Panc1 (cell line): ENCODE data around the gene CASP2. TPM values are rescaled to one million over a fixed set of nuclear protein-coding genes. Genes with fewer than 3 reads are reported as not detected.

Source experiments
- ATAC-seq: fragments of 200-7000 bp; cut with Tn5 transposase; 2 replicates; pipeline ENCODE4 v1.9.1; 2020; ENCODE audit warnings: mild to moderate bottlenecking, moderate library complexity
- BruUV-seq: library from RNA; stranded (reverse); fragments of 400-500 nt; replicated peaks from 2 replicates; lab custom pipeline; 2021; lab: Mats Ljungman, UMichigan
- CTCF ChIA-PET: fragments of 300-600 bp; sonication (Branson Sonifier 250); formaldehyde crosslinking; loops from one replicate; lab custom pipeline; 2022; ENCODE audit warnings: antibody characterized with exemption; lab: Charles Lee
- POLR2A ChIA-PET: fragments of 300-600 bp; sonication (Branson Sonifier 250); formaldehyde crosslinking; loops from one replicate; lab custom pipeline; 2022; ENCODE audit warnings: antibody characterized with exemption; lab: Charles Lee
- DNase-seq: peaks from one replicate; pipeline ENCODE4 v3.0.0-alpha.2; 2010; ENCODE audit warnings: low read depth, low spot score
- H3K27ac ChIP-seq: 2 replicates; pipeline ENCODE4 v1.5.1; 2011; ENCODE audit warnings: mild to moderate bottlenecking, low read length, inconsistent platforms
- H3K27me3 ChIP-seq: fragments of 200-500 bp; sonication (Bioruptor generic); 2 replicates; pipeline ENCODE4 v1.6.0; 2014; ENCODE audit warnings: low read length, inconsistent platforms; ENCODE audit not compliant: control insufficient read depth, insufficient read depth
- H3K36me3 ChIP-seq: fragments of 200-500 bp; sonication (Bioruptor generic); 2 replicates; pipeline ENCODE4 v1.5.1; 2014; ENCODE audit warnings: inconsistent platforms, mild to moderate bottlenecking, low read length, moderate library complexity; ENCODE audit not compliant: control insufficient read depth, insufficient read depth
- H3K4me1 ChIP-seq: 2 replicates; pipeline ENCODE4 v1.5.1; 2011; ENCODE audit warnings: inconsistent platforms, mild to moderate bottlenecking, low read length, moderate library complexity; ENCODE audit not compliant: control insufficient read depth, insufficient read depth
- H3K4me3 ChIP-seq, 2 experiments: 2 replicates each; pipeline ENCODE4 v1.5.1; 2011 to 2012; ENCODE audit warnings: low read depth in 2 of 2, low read length in 2 of 2, mild to moderate bottlenecking in 2 of 2, inconsistent platforms in 1 of 2, moderate library complexity in 1 of 2
- H3K9me3 ChIP-seq: fragments of 200-500 bp; sonication (Bioruptor generic); 2 replicates; pipeline ENCODE4 v1.5.1; 2014; ENCODE audit warnings: low read depth, mild to moderate bottlenecking, inconsistent platforms, low read length, moderate library complexity; ENCODE audit not compliant: control insufficient read depth, insufficient read depth
- POLR2AphosphoS5 ChIP-seq: IDR thresholded peaks from 2 replicates; pipeline ENCODE4 v1.6.1; 2012; ENCODE audit warnings: mild to moderate bottlenecking, low read depth, low read length, moderate library complexity
- SIN3A ChIP-seq: IDR thresholded peaks from 2 replicates; pipeline ENCODE4 v1.6.1; 2012; ENCODE audit warnings: low read depth, mild to moderate bottlenecking, low read length, moderate library complexity, borderline replicate concordance; ENCODE audit not compliant: insufficient read depth
- TCF7L2 ChIP-seq: IDR thresholded peaks from 2 replicates; pipeline ENCODE4 v1.6.1; 2011; ENCODE audit warnings: mild to moderate bottlenecking, low read depth, low read length, inconsistent platforms
- in situ Hi-C: cut with HindIII; loops from 2 replicates; pipeline ENCODE4 v1.10.0; 2016; ENCODE audit warnings: low sequenced_read_pairs, low pct_unique_long_range_greater_than_20kb
- intact Hi-C: fragments of 100-400 bp; cut with micrococcal nuclease; formaldehyde crosslinking; loops from one replicate; pipeline ENCODE4 v1.10.0; 2022; ENCODE audit not compliant: unreplicated experiment
- total RNA-seq: library from RNA; stranded (reverse); gene quantifications from one replicate; pipeline ENCODE4 v1.2.1, GENCODE V29; 2021; ENCODE audit not compliant: unreplicated experiment
- TF ChIP-seq, protein P1 (sequence below): fragments of 450-650 bp; IDR thresholded peaks from 2 replicates; pipeline ENCODE4 v1.5.1; 2017; ENCODE audit warnings: mild to moderate bottlenecking
- TF ChIP-seq, protein P2 (sequence below), 2 experiments: IDR thresholded peaks; 2 replicates each; pipeline ENCODE4 v1.6.1; 2011 to 2012; ENCODE audit warnings: low read depth in 2 of 2, control low read depth in 1 of 2, low read length in 1 of 2, mild to moderate bottlenecking in 1 of 2, moderate library complexity in 1 of 2; ENCODE audit not compliant: insufficient read depth in 1 of 2

Gene CASP2
- total RNA-seq, 1 experiment from 2014 or later, result 47.4 TPM

DNA sequence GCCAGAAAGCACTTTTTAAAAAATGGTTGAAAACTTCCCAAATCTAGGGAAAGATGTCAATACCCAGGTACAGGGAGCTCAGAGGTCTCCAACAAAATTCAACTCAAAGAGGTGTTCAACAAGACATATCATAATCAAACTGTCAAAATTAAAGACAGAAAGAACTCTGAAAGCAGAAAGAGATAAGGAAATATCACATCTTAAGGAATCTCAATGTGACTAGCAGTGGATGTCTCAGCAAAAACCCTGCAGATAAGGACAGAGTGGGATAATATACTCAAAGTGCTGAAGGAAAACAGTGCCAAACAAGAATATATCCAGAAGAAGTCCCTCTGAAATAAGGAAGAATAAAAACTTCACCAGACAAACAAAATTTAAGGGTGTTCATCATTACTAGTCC, 38.0 kb upstream of the CASP2 start:
- in situ Hi-C loops (no loop called here), intact Hi-C loops (no loop called here)
- TF ChIP-seq, protein P1, sequence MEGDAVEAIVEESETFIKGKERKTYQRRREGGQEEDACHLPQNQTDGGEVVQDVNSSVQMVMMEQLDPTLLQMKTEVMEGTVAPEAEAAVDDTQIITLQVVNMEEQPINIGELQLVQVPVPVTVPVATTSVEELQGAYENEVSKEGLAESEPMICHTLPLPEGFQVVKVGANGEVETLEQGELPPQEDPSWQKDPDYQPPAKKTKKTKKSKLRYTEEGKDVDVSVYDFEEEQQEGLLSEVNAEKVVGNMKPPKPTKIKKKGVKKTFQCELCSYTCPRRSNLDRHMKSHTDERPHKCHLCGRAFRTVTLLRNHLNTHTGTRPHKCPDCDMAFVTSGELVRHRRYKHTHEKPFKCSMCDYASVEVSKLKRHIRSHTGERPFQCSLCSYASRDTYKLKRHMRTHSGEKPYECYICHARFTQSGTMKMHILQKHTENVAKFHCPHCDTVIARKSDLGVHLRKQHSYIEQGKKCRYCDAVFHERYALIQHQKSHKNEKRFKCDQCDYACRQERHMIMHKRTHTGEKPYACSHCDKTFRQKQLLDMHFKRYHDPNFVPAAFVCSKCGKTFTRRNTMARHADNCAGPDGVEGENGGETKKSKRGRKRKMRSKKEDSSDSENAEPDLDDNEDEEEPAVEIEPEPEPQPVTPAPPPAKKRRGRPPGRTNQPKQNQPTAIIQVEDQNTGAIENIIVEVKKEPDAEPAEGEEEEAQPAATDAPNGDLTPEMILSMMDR, result no peak
- TF ChIP-seq POLR2AphosphoS5 (no peak), SIN3A (no peak), TCF7L2 (no peak)
- TF ChIP-seq, protein P2, sequence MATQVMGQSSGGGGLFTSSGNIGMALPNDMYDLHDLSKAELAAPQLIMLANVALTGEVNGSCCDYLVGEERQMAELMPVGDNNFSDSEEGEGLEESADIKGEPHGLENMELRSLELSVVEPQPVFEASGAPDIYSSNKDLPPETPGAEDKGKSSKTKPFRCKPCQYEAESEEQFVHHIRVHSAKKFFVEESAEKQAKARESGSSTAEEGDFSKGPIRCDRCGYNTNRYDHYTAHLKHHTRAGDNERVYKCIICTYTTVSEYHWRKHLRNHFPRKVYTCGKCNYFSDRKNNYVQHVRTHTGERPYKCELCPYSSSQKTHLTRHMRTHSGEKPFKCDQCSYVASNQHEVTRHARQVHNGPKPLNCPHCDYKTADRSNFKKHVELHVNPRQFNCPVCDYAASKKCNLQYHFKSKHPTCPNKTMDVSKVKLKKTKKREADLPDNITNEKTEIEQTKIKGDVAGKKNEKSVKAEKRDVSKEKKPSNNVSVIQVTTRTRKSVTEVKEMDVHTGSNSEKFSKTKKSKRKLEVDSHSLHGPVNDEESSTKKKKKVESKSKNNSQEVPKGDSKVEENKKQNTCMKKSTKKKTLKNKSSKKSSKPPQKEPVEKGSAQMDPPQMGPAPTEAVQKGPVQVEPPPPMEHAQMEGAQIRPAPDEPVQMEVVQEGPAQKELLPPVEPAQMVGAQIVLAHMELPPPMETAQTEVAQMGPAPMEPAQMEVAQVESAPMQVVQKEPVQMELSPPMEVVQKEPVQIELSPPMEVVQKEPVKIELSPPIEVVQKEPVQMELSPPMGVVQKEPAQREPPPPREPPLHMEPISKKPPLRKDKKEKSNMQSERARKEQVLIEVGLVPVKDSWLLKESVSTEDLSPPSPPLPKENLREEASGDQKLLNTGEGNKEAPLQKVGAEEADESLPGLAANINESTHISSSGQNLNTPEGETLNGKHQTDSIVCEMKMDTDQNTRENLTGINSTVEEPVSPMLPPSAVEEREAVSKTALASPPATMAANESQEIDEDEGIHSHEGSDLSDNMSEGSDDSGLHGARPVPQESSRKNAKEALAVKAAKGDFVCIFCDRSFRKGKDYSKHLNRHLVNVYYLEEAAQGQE (IDR thresholded peaks at IDR 0.05; ENCODE audit: insufficient read depth in 1 of 2, low read depth in 2 of 2, low read length in 1 of 2), result no peak
- ATAC-seq (no peak), DNase-seq (no peak)
- BruUV-seq, result no TSS peak
- Histone ChIP-seq H3K9me3 (no peaks in the 10 kb centered on the region), H3K4me3 (no peak overlapping the region), H3K4me1 (no peaks in the 10 kb centered on the region), H3K27ac (no peak overlapping the region), H3K27me3 (no peaks in the 10 kb centered on the region), H3K36me3 (no peaks in the 10 kb centered on the region)
- CTCF ChIA-PET, result no interaction called here
- POLR2A ChIA-PET, result no interaction called here

DNA sequence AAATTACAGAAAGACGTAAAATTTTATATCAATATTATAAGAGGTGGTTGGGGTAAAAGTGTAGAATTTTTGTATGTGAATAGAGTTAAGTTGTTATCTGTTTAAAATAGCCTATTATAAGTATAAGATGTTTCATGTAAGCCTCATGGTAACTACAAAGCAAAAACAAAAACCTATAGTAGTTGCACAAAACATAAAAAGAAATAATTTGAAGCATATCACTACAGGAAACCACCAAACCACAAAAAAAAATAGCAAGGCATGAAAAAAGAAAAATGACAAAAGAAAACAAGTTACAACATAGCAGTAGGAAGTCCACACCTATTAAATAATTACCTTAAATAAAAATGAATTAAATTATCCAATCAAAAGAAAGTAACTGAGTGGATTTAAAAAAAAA, 37.3 kb upstream of the CASP2 start:
- Histone ChIP-seq H3K4me3 (no peak overlapping the region), H3K4me1 (no peaks in the 10 kb centered on the region), H3K36me3 (no peaks in the 10 kb centered on the region), H3K27ac (no peak overlapping the region), H3K9me3 (no peaks in the 10 kb centered on the region), H3K27me3 (no peaks in the 10 kb centered on the region)
- ATAC-seq (no peak), DNase-seq (no peak)
- ChIA-PET POLR2A (no interaction called here), CTCF (no interaction called here)
- no TSS peak for BruUV-seq
- TF ChIP-seq SIN3A (no peak), TCF7L2 (no peak), POLR2AphosphoS5 (no peak)
- TF ChIP-seq, protein P1, result no peak
- TF ChIP-seq, protein P2 (IDR thresholded peaks at IDR 0.05; ENCODE audit: insufficient read depth in 1 of 2, low read depth in 2 of 2, low read length in 1 of 2), result no peak
- intact Hi-C loops (no loop called here), in situ Hi-C loops (no loop called here)
